HG02610 (cell line): Measurements from ENCODE around the gene LTK.

Experiments used
- ATAC-seq: cut with Tn5 transposase; IDR thresholded peaks from one replicate; pipeline ENCODE4 v1.9.1; 2021; ENCODE audit warnings: mild to moderate bottlenecking, moderate library complexity; ENCODE audit not compliant: unreplicated experiment

The LTK gene

GRCh38 chr15:41535544-41535943 lies 21.9 kb upstream of the LTK start:
- ATAC-seq, result no peak

GRCh38 chr15:41530363-41530956 lies 16.8 kb upstream of the LTK start:
- ATAC-seq, result no peak

GRCh38 chr15:41523097-41523496 lies 9.5 kb upstream of the LTK start:
- no peak for ATAC-seq

GRCh38 chr15:41521614-41522013 lies 8.0 kb upstream of the LTK start:
- no peak for ATAC-seq

- ATAC-seq, result no peak
Measured at GRCh38 chr15:41520636-41521035, 7.0 kb upstream of the LTK start.

GRCh38 chr15:41517895-41518449 lies 4.3 kb upstream of the LTK start:
- no peak for ATAC-seq

- ATAC-seq, result no peak
Measured at GRCh38 chr15:41512940-41513505, 604 bp downstream of the LTK start.

GRCh38 chr15:41512512-41512939 lies 1.1 kb downstream of the LTK start:
- no peak for ATAC-seq

GRCh38 chr15:41511899-41512369 lies 1.7 kb downstream of the LTK start:
- ATAC-seq, result no peak

- ATAC-seq, result no peak
Measured at GRCh38 chr15:41511331-41511898, 2.2 kb downstream of the LTK start.

GRCh38 chr15:41510728-41511127 lies 2.9 kb downstream of the LTK start:
- ATAC-seq, result no peak

- no peak for ATAC-seq
Measured at GRCh38 chr15:41507820-41508290, 5.8 kb downstream of the LTK start.

GRCh38 chr15:41506796-41507341 lies 6.8 kb downstream of the LTK start:
- ATAC-seq, result no peak

- no peak for ATAC-seq
Measured at GRCh38 chr15:41505776-41506175, 7.9 kb downstream of the LTK start.

GRCh38 chr15:41504751-41505492 lies 8.7 kb downstream of the LTK start:
- ATAC-seq, result no peak

GRCh38 chr15:41503669-41504010 lies 10.0 kb downstream of the LTK start:
- ATAC-seq, result no peak

- no peak for ATAC-seq
Measured at GRCh38 chr15:41502795-41503668, 10.6 kb downstream of the LTK start.

- no peak for ATAC-seq
Measured at GRCh38 chr15:41501931-41502794, 11.5 kb downstream of the LTK start.

- no peak for ATAC-seq
Measured at GRCh38 chr15:41501191-41501917, 12.3 kb downstream of the LTK start.
